ENCODE results near the gene MTRF1.

- no peak for TF ChIP-seq CTCF (IDR thresholded peaks at IDR 0.05; ENCODE audit: insufficient read depth, low read depth, low read length)
- no peak for TF ChIP-seq EZH2 (IDR thresholded peaks at IDR 0.05; ENCODE audit: insufficient read depth, low read length)
Measured at GRCh38 chr13:41293272-41293671, 29.9 kb upstream of the MTRF1 start.
